Measurements from ENCODE around the gene B4GALT2.

B4GALT2 gene

DNA sequence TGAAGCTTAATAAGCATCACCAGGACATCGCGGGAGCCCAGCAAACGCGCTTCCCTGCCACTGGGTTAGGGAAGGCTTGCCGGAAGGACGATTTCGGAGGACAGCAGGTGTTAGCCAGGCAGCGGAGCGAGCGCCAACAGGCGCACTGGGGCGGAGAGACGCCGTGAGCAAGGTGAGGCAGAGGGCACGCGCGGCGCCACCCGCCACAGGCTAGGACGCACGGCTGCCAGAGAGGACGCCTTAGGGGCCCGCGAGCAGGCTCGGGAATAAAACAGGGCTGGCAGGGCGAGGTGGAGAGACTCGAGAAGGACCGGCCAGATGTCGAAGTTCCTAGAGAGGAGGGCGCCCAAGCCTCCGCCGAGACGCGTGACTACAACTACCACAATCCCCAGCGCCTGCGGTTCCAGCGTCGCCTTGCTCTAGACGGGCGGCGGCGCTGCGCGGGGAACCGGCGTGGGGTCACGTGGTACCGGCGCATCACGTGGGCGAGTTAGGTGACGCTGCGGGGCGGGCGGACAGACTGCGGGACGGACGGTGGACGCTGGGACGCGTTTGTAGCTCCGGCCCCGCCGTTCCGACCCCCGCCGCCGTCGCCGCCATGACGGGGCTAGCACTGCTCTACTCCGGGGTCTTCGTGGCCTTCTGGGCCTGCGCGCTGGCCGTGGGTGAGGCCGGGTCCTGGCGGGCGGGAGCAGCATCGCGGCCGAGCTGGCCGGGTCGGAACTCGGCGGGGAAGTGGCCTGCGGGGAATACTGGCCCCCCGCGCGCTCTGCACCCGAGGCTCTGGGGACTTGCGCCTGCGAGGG is 4.4 kb upstream of the B4GALT2 start, which contains the start of gene ATP6V0B:
TSS of gene ATP6V0B (plus strand) at position 518 of the 806 bp plus-strand sequence. CDS start at position 599, 81 bp downstream.
- Histone ChIP-seq H3K4me1 (ENCODE audit: control insufficient read depth, low read depth, low read length) (peaks cover 2% of the 10 kb centered on the region), H3K4ac (ENCODE audit: low read depth, low read length) (peak within 1 kb of the TSS; percentile 40), H4K8ac (ENCODE audit: low read depth, low read length) (no peak within 1 kb of the TSS), H3K36me3 (ENCODE audit: control insufficient read depth, insufficient read depth, low read length) (peaks cover 5% of the 10 kb centered on the region), H3K18ac (ENCODE audit: low read length) (peak within 1 kb of the TSS; percentile 16), H3K56ac (ENCODE audit: low read length) (peak within 1 kb of the TSS; percentile 99), H3K23ac (ENCODE audit: low read length) (peak within 1 kb of the TSS; percentile 1), H2BK120ac (ENCODE audit: low read depth, low read length) (no peak within 1 kb of the TSS), H2BK5ac (ENCODE audit: low read length) (peak within 1 kb of the TSS; percentile 51), H3K79me2 (ENCODE audit: control insufficient read depth, insufficient read depth, low read length) (peaks cover 20% of the 10 kb centered on the region), H3K27me3 (ENCODE audit: insufficient read depth, low read length, poor library complexity) (no peaks in the 10 kb centered on the region), H3K4me3 (ENCODE audit: low read length) (peak within 1 kb of the TSS; percentile 86), H4K5ac (ENCODE audit: low read length) (no peak within 1 kb of the TSS), H2BK15ac (replicated peaks; ENCODE audit: low read depth) (no peak within 1 kb of the TSS), H3K79me1 (ENCODE audit: low read length) (peaks cover 30% of the 10 kb centered on the region), H3K27ac (ENCODE audit: low read depth, low read length) (peak within 1 kb of the TSS; percentile 45), H3K9ac (ENCODE audit: low read length) (peak within 1 kb of the TSS; percentile 97), H3K4me2 (ENCODE audit: low read length) (peak within 1 kb of the TSS; percentile 95), H2AK5ac (ENCODE audit: low read length) (no peak within 1 kb of the TSS)
- no CpG with 5 or more reads among the region's 93 CpGs for WGBS (ENCODE audit: extremely low coverage, insufficient coverage, low lambda C conversion rate)
- peak; percentile 97 for DNase-seq

DNA sequence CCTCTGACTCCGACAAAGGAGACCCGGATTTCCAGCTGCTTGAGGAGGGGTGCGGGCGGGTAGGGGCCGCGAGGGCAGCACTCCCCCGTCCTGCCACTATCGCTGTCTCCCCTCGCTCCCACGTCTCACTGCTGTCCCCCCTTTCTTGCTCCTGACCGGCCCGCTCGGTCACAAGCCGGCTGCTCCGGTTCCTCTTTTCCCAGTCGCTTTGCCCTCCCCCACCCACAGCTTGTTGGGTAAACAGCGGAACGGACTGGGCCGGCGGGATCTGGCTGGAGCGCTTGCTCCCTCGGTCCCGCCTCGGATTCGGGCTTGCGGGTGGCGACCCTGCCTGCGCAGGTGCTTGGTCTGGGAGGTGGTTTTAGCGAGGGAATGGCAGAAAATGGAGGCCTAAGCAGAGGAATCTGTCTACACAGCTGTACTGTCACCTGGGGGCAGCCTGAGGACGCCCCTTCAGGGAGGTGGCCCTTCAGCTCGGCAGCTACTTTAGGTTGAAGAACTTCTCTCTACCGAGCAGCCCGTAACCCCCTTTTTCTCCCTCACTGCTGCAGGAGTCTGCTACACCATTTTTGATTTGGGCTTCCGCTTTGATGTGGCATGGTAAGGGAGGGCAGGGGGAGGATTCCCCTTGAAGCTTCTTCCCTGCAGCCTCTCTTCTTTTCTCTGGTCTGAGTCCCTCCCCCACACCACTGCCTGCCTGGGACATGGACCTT is 3.6 kb upstream of the B4GALT2 start:
- peaks cover 2% of the 10 kb centered on the region for H3K4me1 ChIP-seq (ENCODE audit: control insufficient read depth, low read depth, low read length)

DNA sequence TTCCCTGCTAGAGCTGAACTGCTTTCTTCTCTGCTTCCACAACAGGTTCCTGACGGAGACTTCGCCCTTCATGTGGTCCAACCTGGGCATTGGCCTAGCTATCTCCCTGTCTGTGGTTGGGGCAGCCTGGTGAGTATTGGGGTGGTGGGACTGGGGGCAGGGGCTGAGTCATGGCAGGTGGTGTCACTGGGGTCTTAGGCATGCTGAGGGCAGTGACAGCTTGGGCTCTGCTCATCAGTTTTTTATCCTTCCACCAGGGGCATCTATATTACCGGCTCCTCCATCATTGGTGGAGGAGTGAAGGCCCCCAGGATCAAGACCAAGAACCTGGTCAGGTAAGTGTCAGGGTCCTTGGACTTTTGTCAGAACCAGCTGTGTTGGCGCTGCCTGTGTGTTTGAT is 3.0 kb upstream of the B4GALT2 start:
- H3K56ac ChIP-seq (ENCODE audit: low read length), result no peak overlapping the region
- H3K23ac ChIP-seq (ENCODE audit: low read length), result no peak overlapping the region
- H3K79me2 ChIP-seq (ENCODE audit: control insufficient read depth, insufficient read depth, low read length), result peaks cover 17% of the 10 kb centered on the region
- H3K36me3 ChIP-seq (ENCODE audit: control insufficient read depth, insufficient read depth, low read length), result peaks cover 5% of the 10 kb centered on the region
- H3K4ac ChIP-seq (ENCODE audit: low read depth, low read length), result no peak overlapping the region
- H2BK120ac ChIP-seq (ENCODE audit: low read depth, low read length), result no peak overlapping the region
- no peak overlapping the region for H2AK5ac ChIP-seq (ENCODE audit: low read length)
- peaks cover 2% of the 10 kb centered on the region for H3K4me1 ChIP-seq (ENCODE audit: control insufficient read depth, low read depth, low read length)
- no peak overlapping the region for H2BK5ac ChIP-seq (ENCODE audit: low read length)
- no peaks in the 10 kb centered on the region for H3K27me3 ChIP-seq (ENCODE audit: insufficient read depth, low read length, poor library complexity)
- H3K4me2 ChIP-seq (ENCODE audit: low read length), result peak overlapping the region; percentile 95
- no peak overlapping the region for H4K8ac ChIP-seq (ENCODE audit: low read depth, low read length)
- no peak overlapping the region for H3K4me3 ChIP-seq (ENCODE audit: low read length)
- no peak overlapping the region for H4K5ac ChIP-seq (ENCODE audit: low read length)
- no CpG with 5 or more reads among the region's 4 CpGs for WGBS (ENCODE audit: extremely low coverage, insufficient coverage, low lambda C conversion rate)
- H3K27ac ChIP-seq (ENCODE audit: low read depth, low read length), result no peak overlapping the region
- H3K9ac ChIP-seq (ENCODE audit: low read length), result peak overlapping the region; percentile 97
- H2BK15ac ChIP-seq (replicated peaks; ENCODE audit: low read depth), result no peak overlapping the region
- peaks cover 26% of the 10 kb centered on the region for H3K79me1 ChIP-seq (ENCODE audit: low read length)
- H3K18ac ChIP-seq (ENCODE audit: low read length), result no peak overlapping the region
- DNase-seq, result no peak

More for the DNA sequence above, 3.6 kb upstream of the B4GALT2 start:
- DNase-seq, result peak; percentile 45
- H3K36me3 ChIP-seq (ENCODE audit: control insufficient read depth, insufficient read depth, low read length), result peaks cover 5% of the 10 kb centered on the region
- H2BK120ac ChIP-seq (ENCODE audit: low read depth, low read length), result no peak overlapping the region
- no CpG with 5 or more reads among the region's 34 CpGs for WGBS (ENCODE audit: extremely low coverage, insufficient coverage, low lambda C conversion rate)
- peaks cover 28% of the 10 kb centered on the region for H3K79me1 ChIP-seq (ENCODE audit: low read length)
- no peak overlapping the region for H2BK5ac ChIP-seq (ENCODE audit: low read length)
- H2AK5ac ChIP-seq (ENCODE audit: low read length), result no peak overlapping the region
- H3K79me2 ChIP-seq (ENCODE audit: control insufficient read depth, insufficient read depth, low read length), result peaks cover 21% of the 10 kb centered on the region
- H3K27ac ChIP-seq (ENCODE audit: low read depth, low read length), result peak overlapping the region; percentile 45
- H3K9ac ChIP-seq (ENCODE audit: low read length), result peak overlapping the region; percentile 97
- H3K18ac ChIP-seq (ENCODE audit: low read length), result peak overlapping the region; percentile 16
- peak overlapping the region; percentile 95 for H3K4me2 ChIP-seq (ENCODE audit: low read length)
- H2BK15ac ChIP-seq (replicated peaks; ENCODE audit: low read depth), result no peak overlapping the region
- peak overlapping the region; percentile 99 for H3K56ac ChIP-seq (ENCODE audit: low read length)
- H3K4me3 ChIP-seq (ENCODE audit: low read length), result peak overlapping the region; percentile 86
- H3K23ac ChIP-seq (ENCODE audit: low read length), result peak overlapping the region; percentile 1
- peak overlapping the region; percentile 40 for H3K4ac ChIP-seq (ENCODE audit: low read depth, low read length)
- no peak overlapping the region for H4K5ac ChIP-seq (ENCODE audit: low read length)
- no peak overlapping the region for H4K8ac ChIP-seq (ENCODE audit: low read depth, low read length)
- H3K27me3 ChIP-seq (ENCODE audit: insufficient read depth, low read length, poor library complexity), result no peaks in the 10 kb centered on the region

DNA sequence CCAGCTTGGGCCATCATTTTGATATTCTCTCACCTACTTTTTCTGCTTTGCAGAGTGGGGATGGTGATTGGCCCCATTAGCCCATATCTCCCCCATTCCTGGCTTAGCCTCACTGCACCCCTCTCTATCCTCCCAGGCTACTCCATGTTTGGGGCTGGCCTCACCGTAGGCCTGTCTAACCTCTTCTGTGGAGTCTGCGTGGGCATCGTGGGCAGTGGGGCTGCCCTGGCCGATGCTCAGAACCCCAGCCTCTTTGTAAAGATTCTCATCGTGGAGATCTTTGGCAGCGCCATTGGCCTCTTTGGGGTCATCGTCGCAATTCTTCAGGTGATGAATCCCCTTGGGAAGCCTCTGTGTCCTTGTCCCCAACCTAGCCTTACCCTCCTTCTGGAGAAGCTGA is 2.1 kb upstream of the B4GALT2 start:
- Histone ChIP-seq H3K23ac (ENCODE audit: low read length) (no peak overlapping the region), H3K79me2 (ENCODE audit: control insufficient read depth, insufficient read depth, low read length) (peaks cover 17% of the 10 kb centered on the region), H4K5ac (ENCODE audit: low read length) (no peak overlapping the region), H3K4me1 (ENCODE audit: control insufficient read depth, low read depth, low read length) (peaks cover 2% of the 10 kb centered on the region), H3K79me1 (ENCODE audit: low read length) (peaks cover 29% of the 10 kb centered on the region), H3K56ac (ENCODE audit: low read length) (no peak overlapping the region), H2BK120ac (ENCODE audit: low read depth, low read length) (no peak overlapping the region), H3K4me2 (ENCODE audit: low read length) (no peak overlapping the region), H3K4ac (ENCODE audit: low read depth, low read length) (no peak overlapping the region), H4K8ac (ENCODE audit: low read depth, low read length) (no peak overlapping the region), H2AK5ac (ENCODE audit: low read length) (no peak overlapping the region), H3K27ac (ENCODE audit: low read depth, low read length) (no peak overlapping the region), H2BK15ac (replicated peaks; ENCODE audit: low read depth) (no peak overlapping the region), H3K4me3 (ENCODE audit: low read length) (no peak overlapping the region), H3K18ac (ENCODE audit: low read length) (no peak overlapping the region), H2BK5ac (ENCODE audit: low read length) (no peak overlapping the region), H3K36me3 (ENCODE audit: control insufficient read depth, insufficient read depth, low read length) (peaks cover 5% of the 10 kb centered on the region), H3K9ac (ENCODE audit: low read length) (no peak overlapping the region), H3K27me3 (ENCODE audit: insufficient read depth, low read length, poor library complexity) (no peaks in the 10 kb centered on the region)
- no CpG with 5 or more reads among the region's 8 CpGs for WGBS (ENCODE audit: extremely low coverage, insufficient coverage, low lambda C conversion rate)
- DNase-seq, result no peak

DNA sequence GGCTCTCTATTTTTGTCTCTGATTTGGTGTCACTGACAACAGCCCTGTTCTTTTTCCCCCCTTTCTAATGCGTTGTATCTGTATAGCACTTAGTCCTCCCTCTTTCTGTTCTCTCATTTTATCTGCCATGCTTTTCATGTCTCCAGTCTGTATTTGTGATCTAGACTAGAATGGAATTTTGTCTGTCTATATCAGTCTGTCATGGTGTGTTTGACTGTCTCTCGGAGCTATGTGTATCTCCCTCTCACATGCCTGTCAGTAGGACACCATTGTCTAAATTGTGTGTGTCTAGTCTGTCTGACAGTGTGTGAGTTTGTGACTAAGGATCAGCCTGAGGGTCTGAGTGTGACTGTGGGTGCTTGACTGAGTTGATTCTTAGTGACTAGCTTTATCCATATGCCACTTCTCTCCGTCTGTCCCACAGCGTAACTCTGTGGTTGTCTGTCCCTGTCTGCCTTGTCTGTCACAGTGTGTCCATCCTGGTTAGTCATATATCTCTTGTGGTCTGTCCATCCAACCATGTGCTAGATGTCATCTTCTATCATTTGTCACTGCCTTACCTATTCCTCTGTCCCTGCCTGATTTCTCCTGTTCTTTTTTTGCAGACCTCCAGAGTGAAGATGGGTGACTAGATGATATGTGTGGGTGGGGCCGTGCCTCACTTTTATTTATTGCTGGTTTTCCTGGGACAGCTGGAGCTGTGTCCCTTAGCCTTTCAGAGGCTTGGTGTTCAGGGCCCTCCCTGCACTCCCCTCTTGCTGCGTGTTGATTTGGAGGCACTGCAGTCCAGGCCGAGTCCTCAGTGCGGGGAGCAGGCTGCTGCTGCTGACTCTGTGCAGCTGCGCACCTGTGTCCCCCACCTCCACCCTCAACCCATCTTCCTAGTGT is 1.4 kb upstream of the B4GALT2 start:
- Histone ChIP-seq H3K56ac (ENCODE audit: low read length) (no peak overlapping the region), H2BK15ac (replicated peaks; ENCODE audit: low read depth) (no peak overlapping the region), H3K27ac (ENCODE audit: low read depth, low read length) (no peak overlapping the region), H3K79me1 (ENCODE audit: low read length) (peaks cover 32% of the 10 kb centered on the region), H3K23ac (ENCODE audit: low read length) (no peak overlapping the region), H3K79me2 (ENCODE audit: control insufficient read depth, insufficient read depth, low read length) (peaks cover 17% of the 10 kb centered on the region), H3K4ac (ENCODE audit: low read depth, low read length) (no peak overlapping the region), H3K27me3 (ENCODE audit: insufficient read depth, low read length, poor library complexity) (no peaks in the 10 kb centered on the region), H2AK5ac (ENCODE audit: low read length) (no peak overlapping the region), H3K4me3 (ENCODE audit: low read length) (no peak overlapping the region), H2BK120ac (ENCODE audit: low read depth, low read length) (no peak overlapping the region), H3K4me1 (ENCODE audit: control insufficient read depth, low read depth, low read length) (peaks cover 2% of the 10 kb centered on the region), H3K18ac (ENCODE audit: low read length) (no peak overlapping the region), H3K4me2 (ENCODE audit: low read length) (no peak overlapping the region), H2BK5ac (ENCODE audit: low read length) (no peak overlapping the region), H4K5ac (ENCODE audit: low read length) (no peak overlapping the region), H3K9ac (ENCODE audit: low read length) (peak overlapping the region; percentile 6), H4K8ac (ENCODE audit: low read depth, low read length) (no peak overlapping the region), H3K36me3 (ENCODE audit: control insufficient read depth, insufficient read depth, low read length) (peaks cover 5% of the 10 kb centered on the region)
- DNase-seq, result no peak
- no CpG with 5 or more reads among the region's 9 CpGs for WGBS (ENCODE audit: extremely low coverage, insufficient coverage, low lambda C conversion rate)
